ENCODE measurements around the gene SPCS1. TPM values are rescaled to one million over a fixed set of nuclear protein-coding genes. Genes with fewer than 3 reads are reported as not detected.

The SPCS1 gene
- total and polyA plus RNA-seq, 9 of the 15 experiments (the other 6 are each of a cell fraction or from before 2014, with no cell fraction given), result 73.9 to 567 (median 127) TPM

DNA sequence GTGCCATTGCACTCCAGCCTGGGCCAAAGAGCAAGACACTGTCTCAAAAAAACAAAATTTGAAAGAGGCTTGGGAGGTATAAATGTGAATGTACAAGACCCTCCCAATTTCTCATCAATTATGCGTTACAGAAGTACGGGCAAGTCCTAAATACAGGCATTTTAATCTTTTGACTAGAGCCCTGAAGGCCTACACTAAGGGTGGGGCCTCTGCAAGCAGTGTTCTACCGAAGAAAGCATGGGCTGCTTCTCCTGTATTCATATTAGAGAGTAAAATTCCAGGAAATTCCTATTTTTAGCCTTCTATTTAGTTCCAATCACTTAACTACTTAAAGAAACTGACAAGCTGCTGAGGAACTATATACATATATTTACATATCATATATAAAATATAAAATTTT lies 45.9 kb upstream of the SPCS1 start (continued):
- TF ChIP-seq, protein P1, sequence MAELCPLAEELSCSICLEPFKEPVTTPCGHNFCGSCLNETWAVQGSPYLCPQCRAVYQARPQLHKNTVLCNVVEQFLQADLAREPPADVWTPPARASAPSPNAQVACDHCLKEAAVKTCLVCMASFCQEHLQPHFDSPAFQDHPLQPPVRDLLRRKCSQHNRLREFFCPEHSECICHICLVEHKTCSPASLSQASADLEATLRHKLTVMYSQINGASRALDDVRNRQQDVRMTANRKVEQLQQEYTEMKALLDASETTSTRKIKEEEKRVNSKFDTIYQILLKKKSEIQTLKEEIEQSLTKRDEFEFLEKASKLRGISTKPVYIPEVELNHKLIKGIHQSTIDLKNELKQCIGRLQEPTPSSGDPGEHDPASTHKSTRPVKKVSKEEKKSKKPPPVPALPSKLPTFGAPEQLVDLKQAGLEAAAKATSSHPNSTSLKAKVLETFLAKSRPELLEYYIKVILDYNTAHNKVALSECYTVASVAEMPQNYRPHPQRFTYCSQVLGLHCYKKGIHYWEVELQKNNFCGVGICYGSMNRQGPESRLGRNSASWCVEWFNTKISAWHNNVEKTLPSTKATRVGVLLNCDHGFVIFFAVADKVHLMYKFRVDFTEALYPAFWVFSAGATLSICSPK (IDR thresholded peaks at IDR 0.05; ENCODE audit: borderline replicate concordance), result no peak
- no peak for TF ChIP-seq SRSF7 (optimal IDR thresholded peaks at IDR 0.05; ENCODE audit: low read depth, low read length)
- TF ChIP-seq FOXA1 (IDR thresholded peaks at IDR 0.05; ENCODE audit: borderline replicate concordance), result no peak
- TF ChIP-seq, protein P2, sequence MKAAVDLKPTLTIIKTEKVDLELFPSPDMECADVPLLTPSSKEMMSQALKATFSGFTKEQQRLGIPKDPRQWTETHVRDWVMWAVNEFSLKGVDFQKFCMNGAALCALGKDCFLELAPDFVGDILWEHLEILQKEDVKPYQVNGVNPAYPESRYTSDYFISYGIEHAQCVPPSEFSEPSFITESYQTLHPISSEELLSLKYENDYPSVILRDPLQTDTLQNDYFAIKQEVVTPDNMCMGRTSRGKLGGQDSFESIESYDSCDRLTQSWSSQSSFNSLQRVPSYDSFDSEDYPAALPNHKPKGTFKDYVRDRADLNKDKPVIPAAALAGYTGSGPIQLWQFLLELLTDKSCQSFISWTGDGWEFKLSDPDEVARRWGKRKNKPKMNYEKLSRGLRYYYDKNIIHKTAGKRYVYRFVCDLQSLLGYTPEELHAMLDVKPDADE (conservative IDR thresholded peaks at IDR 0.05; ENCODE audit: control insufficient read depth, low read depth, low read length), result no peak
- TF ChIP-seq, protein P3, sequence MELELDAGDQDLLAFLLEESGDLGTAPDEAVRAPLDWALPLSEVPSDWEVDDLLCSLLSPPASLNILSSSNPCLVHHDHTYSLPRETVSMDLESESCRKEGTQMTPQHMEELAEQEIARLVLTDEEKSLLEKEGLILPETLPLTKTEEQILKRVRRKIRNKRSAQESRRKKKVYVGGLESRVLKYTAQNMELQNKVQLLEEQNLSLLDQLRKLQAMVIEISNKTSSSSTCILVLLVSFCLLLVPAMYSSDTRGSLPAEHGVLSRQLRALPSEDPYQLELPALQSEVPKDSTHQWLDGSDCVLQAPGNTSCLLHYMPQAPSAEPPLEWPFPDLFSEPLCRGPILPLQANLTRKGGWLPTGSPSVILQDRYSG (tag; conservative IDR thresholded peaks at IDR 0.05; ENCODE audit: low read depth), result no peak

DNA sequence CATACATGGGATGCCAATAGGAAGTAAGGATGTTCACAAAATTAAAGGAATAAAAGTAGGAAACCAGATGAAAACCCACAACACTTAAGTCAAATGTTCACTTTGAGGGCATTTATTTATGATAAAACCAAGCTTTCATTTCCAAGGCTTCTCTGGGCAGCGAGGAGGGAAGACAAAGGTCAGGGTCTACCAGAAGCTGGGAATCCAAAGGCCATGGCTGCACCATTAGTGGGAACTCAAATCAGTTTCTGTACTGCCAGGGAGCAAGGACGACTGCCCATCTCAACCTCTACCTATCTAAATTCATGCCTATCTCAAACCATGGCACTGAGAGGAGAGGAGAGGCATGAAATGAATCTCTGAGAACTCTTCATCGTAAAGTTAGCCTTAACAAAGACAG lies 42.8 kb upstream of the SPCS1 start:
- H3K27me3 ChIP-seq (ENCODE audit: control insufficient read depth in 2 of 2, insufficient read depth in 2 of 2, low read length in 2 of 2), result no peaks in the 10 kb centered on the region
- DNase-seq (ENCODE audit: extremely low read depth in 1 of 4, low spot score in 3 of 4) (no peak), ATAC-seq (no peak), FAIRE-seq (no peak)
- CTCF ChIA-PET (ENCODE audit: low intra/inter-chr PET ratio), result no interaction called here
- BruUV-seq (replicated peaks), result no TSS peak
- in situ Hi-C loops (cut with MboI), result no loop called here
- no peak overlapping the region for H2AFZ ChIP-seq (ENCODE audit: low read depth, low read length)
- H3K9me3 ChIP-seq (replicated peaks; ENCODE audit: control insufficient read depth, insufficient read depth, low read depth, low read length), result no peaks in the 10 kb centered on the region
- intact Hi-C loops (cut with micrococcal nuclease), result no loop called here
- no peaks in the 10 kb centered on the region for H4K20me1 ChIP-seq (replicated peaks; ENCODE audit: control insufficient read depth, insufficient read depth, low read length)
- H3K4me1 ChIP-seq (replicated peaks in 1 of 2; ENCODE audit: control insufficient read depth in 2 of 2, insufficient read depth in 2 of 2, low read length in 2 of 2), result no peaks in the 10 kb centered on the region
- H3K4me3 ChIP-seq, result no peak overlapping the region
- H3K9me1 ChIP-seq (ENCODE audit: control insufficient read depth, insufficient read depth, low read length), result no peaks in the 10 kb centered on the region
- 77% methylated on average over 3 of the region's 3 CpGs for WGBS (ENCODE audit: insufficient coverage, low coverage, missing lambda C conversion rate)
- no peaks in the 10 kb centered on the region for H3K79me2 ChIP-seq (ENCODE audit: control insufficient read depth, insufficient read depth, low read length)
- peaks cover 42% of the 10 kb centered on the region for H3K36me3 ChIP-seq (ENCODE audit: control insufficient read depth, insufficient read depth, low read length)
- no peak overlapping the region for H3K27ac ChIP-seq (ENCODE audit: extremely low read depth, low read depth, low read length)
- POLR2A ChIA-PET, result no interaction called here
- H3K9ac ChIP-seq (ENCODE audit: insufficient read depth in 1 of 2, low read depth in 2 of 2, low read length in 2 of 2), result no peak overlapping the region
- no peak overlapping the region for H3K4me2 ChIP-seq (ENCODE audit: insufficient read depth, low read length)
- TF ChIP-seq, protein P4, sequence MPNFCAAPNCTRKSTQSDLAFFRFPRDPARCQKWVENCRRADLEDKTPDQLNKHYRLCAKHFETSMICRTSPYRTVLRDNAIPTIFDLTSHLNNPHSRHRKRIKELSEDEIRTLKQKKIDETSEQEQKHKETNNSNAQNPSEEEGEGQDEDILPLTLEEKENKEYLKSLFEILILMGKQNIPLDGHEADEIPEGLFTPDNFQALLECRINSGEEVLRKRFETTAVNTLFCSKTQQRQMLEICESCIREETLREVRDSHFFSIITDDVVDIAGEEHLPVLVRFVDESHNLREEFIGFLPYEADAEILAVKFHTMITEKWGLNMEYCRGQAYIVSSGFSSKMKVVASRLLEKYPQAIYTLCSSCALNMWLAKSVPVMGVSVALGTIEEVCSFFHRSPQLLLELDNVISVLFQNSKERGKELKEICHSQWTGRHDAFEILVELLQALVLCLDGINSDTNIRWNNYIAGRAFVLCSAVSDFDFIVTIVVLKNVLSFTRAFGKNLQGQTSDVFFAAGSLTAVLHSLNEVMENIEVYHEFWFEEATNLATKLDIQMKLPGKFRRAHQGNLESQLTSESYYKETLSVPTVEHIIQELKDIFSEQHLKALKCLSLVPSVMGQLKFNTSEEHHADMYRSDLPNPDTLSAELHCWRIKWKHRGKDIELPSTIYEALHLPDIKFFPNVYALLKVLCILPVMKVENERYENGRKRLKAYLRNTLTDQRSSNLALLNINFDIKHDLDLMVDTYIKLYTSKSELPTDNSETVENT (CRISPR knock-in tag; IDR thresholded peaks at IDR 0.05), result no peak
- TF ChIP-seq TCF7L2 (IDR thresholded peaks at IDR 0.05; ENCODE audit: low read depth, low read length), result no peak
- TF ChIP-seq, protein P5, sequence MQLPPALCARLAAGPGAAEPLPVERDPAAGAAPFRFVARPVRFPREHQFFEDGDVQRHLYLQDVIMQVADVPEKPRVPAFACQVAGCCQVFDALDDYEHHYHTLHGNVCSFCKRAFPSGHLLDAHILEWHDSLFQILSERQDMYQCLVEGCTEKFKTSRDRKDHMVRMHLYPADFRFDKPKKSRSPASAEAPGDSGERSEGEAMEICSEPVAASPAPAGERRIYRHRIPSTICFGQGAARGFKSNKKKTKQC (CRISPR knock-in tag; IDR thresholded peaks at IDR 0.05), result no peak
- no peak for TF ChIP-seq RFX1 (IDR thresholded peaks at IDR 0.05)
- TF ChIP-seq, protein P6, sequence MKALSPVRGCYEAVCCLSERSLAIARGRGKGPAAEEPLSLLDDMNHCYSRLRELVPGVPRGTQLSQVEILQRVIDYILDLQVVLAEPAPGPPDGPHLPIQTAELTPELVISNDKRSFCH (CRISPR knock-in tag; IDR thresholded peaks at IDR 0.05), result no peak
- TF ChIP-seq, protein P6 (tag; IDR thresholded peaks at IDR 0.05), result no peak
- no peak for TF ChIP-seq GABPB2 (CRISPR knock-in tag; conservative IDR thresholded peaks at IDR 0.05)
- TF ChIP-seq ZNF707 (CRISPR knock-in tag; conservative IDR thresholded peaks at IDR 0.05), result no peak
- no peak for TF ChIP-seq NRF1 (conservative IDR thresholded peaks at IDR 0.05 in 1 of 2, IDR thresholded peaks at IDR 0.05 in 1 of 2)
- no peak for TF ChIP-seq ZNF830 (CRISPR knock-in tag; IDR thresholded peaks at IDR 0.05)

Data from K562 (cell line).